Bone marrow (tissue), 2 donors: ENCODE data around the gene TUT4.

Experiments used
- DNase-seq, 2 donors: peaks; one replicate each; lab custom pipeline; 2025; lab: John Stamatoyannopoulos, UW

Gene TUT4

DNA sequence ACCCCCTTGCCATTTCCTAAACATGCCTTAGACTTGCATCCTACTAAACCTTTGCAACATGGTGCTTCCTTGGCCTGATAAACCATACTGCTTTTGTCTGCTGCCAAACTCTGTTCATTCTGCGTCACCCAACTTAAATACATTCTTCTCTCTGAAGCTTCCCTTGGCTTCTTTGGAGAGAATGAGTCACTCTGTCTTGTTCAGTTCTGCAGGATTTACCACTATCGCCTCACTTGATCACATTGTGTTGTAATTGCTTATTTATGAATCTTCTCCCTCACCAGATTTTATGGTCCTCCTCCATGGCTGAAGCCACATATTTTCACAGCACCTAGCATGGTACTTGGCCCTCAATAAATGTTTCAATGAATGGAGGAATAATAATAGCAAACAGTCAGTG, 21.7 kb upstream of the TUT4 start:
- no peak for DNase-seq

DNA sequence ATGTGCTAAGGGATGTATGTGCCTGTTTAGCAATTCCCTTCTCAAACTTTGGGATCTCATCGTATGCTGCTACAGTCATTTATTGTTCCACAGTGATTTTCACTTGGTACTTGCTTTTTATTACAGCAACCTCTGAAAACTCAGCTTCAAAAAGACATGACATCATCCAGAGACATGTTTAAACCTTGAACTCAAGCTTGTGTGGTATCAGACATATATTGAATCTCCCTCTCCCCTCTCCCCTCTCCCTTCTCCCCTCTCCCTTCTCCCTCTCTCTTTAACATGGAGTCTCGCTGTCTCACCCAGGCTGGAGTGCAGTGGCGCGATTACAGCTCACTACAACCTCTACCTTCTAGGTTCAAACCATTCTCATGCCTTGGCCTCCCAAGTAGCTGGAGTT, 19.5 kb upstream of the TUT4 start:
- DNase-seq, result no peak

GRCh38 chr1:52571783-52572182, 18.9 kb upstream of the TUT4 start:
- DNase-seq, result no peak

- peak in 1 of 2 donors; percentile 46 for DNase-seq
Measured at GRCh38 chr1:52569449-52570210, 16.7 kb upstream of the TUT4 start.

- DNase-seq, result no peak
Measured at GRCh38 chr1:52567943-52568342, 15.1 kb upstream of the TUT4 start.

GRCh38 chr1:52562766-52563165, 9.9 kb upstream of the TUT4 start:
- no peak for DNase-seq

DNA sequence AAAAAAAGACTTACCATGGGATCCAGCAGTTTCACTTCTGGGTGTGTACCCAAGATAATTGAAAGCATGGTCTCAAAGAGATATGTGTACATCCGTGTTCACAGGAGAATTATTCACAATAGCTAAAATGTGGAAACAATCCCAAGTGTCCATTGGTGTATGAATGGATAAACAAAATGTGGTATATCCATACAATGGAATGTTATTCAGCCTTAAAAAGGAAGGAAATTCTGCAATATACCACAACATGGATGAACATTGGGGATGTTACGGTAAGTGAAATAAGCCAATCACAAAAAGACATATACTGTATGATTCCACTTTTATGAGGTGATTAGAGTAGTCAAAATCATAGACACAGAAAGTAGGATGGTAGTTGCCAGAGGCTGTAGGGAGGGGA, 7.0 kb upstream of the TUT4 start:
- no peak for DNase-seq

DNA sequence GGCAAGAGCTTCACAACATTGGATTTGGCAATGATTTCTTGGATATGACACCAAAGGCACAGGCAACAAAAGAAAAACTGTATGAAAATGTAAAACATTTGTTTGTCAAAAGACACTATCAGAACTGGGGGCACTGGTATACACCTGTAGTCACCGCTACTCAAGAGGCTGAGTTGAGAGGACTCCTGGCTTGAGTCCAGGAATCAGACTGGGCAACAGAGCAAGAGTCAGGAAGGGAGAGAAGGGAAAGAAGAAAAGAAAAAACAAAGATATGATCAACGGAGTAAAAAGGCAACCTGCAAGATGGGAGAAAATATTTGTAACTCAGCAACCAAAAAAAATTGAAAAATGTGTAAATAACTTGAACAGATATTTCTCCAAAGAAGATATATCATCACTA, 6.0 kb upstream of the TUT4 start:
- no peak for DNase-seq

DNA sequence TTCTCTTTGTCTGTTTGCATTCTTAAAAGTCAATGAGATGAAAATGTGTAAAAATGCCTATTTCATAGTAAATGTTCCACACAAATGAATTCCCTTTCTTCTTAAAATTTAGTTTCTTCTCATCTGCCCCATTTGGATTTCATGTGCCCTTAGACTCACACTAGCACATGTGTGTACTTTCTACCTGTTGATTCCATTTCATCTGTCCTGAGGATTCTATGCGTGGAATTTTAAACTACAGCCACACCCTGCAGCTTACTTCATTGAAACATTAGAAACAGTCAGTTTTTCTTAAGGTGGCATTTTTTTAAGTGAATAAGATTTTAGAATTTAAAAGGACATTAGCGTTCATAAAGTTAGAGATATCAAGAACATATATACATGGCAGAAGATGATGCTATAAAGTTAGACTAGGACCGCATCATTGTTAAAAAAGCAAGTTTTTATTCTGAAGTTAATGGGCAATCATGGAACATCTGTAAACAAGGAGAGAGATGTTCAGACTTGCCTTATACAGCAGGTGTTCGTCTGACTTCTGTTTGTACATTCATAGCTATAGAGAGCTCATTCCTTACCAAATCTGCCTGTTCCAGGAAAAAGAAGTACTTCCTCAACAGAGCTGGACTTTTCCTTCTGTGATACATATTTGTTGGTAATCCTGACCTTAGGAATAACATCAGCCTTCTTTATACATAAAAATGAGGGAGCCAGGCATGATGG, 3.9 kb upstream of the TUT4 start:
- no peak for DNase-seq

GRCh38 chr1:52554756-52555155, 1.9 kb upstream of the TUT4 start:
- DNase-seq, result no peak

GRCh38 chr1:52554267-52554640, 1.4 kb upstream of the TUT4 start:
- DNase-seq, result no peak

- DNase-seq, result peak; percentile 72 to 81
Measured at GRCh38 chr1:52553362-52554266, 722 bp upstream of the TUT4 start.

GRCh38 chr1:52552236-52552504, 722 bp downstream of the TUT4 start:
- DNase-seq, result no peak

- peak in 1 of 2 donors; percentile 39 for DNase-seq
Measured at GRCh38 chr1:52551507-52552235, 1.2 kb downstream of the TUT4 start.

GRCh38 chr1:52550447-52550846, 2.4 kb downstream of the TUT4 start:
- no peak for DNase-seq

DNA sequence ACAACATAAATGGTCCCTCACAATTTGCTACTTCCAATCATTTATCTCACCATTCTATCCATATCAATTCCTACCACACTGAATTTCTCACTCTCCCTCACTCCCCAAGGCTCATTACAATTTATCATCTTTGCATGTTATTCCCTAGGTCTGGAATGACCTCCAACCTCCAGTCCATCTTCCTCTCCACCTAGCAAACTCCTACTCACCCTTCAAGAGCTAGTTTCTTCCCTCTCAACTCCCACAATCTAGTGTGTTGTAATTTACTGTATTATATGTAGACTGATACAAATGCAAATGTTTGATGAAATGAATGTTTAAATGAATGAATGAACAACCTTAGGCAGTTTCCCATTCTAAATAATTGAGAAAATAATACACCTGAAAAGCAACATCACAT, 3.6 kb downstream of the TUT4 start:
- DNase-seq, result no peak

DNA sequence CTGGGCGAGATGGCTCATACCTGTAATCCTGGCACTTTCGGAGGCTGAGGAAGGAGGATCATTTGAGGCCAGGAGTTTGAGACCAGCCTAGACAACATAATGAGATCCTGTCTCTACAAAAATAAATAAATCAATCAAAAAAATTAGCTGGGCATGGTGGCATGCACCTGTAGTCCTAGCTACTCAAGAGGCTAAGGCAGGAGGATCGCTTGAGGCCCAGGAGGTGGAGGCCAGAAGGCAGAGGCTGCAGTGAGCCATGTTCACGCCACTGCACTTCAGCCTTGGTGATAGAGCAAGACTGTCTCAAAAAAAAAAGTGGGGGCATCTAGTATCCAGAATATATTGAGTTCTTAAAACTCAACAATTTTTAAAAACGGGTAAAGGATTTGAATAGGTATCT, 6.0 kb downstream of the TUT4 start:
- DNase-seq, result no peak

GRCh38 chr1:52544665-52545525, 8.0 kb downstream of the TUT4 start:
- DNase-seq, result no peak

GRCh38 chr1:52542085-52542688, 10.7 kb downstream of the TUT4 start:
- no peak for DNase-seq

DNA sequence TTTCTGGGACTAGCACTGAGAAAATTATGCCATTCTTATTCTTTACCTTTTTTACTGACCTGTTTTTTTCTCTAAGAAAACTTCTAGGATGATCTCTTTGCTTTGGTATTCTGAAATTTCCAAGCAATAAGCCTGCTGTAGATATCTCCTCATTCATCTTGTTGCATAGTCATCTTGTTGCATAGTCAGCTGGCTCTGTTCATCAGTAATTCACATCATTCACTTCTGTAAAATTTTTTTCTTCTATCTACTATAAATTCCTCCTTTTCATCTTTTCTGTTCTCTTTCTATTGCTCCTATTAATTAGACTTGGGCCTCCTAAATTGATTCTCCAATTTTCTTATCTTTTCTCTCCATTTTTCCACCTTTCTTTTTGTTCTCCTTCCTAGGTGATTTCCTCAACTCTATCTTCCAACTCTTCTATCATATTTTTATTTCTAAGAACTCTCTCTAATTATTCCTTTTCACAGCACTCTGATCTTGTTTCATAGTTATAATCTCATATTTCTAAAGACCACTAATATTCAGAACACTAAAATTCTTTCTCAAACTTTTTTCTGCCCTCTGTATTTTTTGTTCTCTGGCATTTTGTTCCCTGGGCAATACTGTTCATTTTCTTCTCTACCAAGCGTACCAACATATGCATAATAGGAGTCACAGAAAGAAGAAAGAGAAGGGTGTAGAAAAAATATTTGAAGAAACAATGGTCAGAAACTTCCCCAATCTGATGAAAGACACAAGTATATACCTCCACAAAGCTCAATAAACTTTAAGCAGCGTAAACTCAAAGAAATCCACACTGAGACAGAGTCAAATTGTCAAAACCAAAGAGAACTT, 17.7 kb downstream of the TUT4 start:
- no peak for DNase-seq
